A549 treated with CpdA at 1 μM for 4 hours (cell line): Measurements from ENCODE around the gene CCDC157. TPM values are rescaled to one million over a fixed set of nuclear protein-coding genes. Genes with fewer than 3 reads are reported as not detected.

ENCODE experiments used
- total RNA-seq: library from RNA; stranded (reverse); fragments of 200-300 nt; extraction: Qiagen RNA extraction; gene quantifications from 5 replicates; pipeline ENCODE4 v1.2.3, GENCODE V29; 2022; ENCODE audit warnings: low read depth

Gene CCDC157
- total RNA-seq: 2.2 to 3.3 TPM (median 3.2 TPM) in 5 replicates

DNA sequence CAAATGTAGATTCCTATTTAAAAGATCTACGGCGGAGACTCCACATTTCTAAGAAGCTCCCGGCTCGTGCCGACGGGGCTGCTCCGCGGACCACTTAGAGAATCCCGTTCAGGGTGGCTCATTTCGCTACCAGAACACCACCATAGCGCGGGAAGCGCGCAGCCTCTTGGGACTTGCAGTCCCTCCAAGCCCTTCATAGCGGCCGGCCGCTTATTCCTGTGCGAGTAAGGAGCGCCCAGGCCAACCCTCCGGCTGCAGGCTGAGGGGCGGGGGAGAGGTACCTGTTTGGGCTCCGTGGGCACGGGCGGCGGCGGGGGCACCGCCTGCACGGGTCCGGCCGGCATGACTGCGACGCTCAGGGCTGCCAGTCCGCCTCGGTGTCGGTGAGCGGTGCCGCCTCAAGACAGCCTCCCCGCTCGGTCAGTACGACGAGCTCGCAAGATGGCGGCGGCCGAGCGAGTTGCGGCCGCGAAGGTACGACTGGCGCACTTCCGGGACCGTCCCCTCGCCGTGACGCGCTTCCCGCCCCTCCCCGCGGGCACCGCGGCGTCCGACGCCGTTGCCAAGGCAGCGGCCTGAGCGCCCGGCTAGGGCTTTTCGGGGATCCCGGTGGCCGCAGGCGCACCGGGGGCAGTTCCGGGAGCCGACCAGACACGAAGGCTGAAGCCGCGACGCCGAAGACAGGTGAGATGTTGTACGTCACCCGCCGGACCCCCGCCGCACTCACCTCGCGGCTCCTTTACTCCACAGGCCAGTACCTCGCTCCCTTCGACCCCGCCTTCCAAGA lies at the start of gene CCDC157, which contains the start of gene SF3A1:
Gene CCDC157, plus strand, starts transcription at position 559 of the 787 bp plus-strand sequence. CDS start 8,994 bp downstream, outside the sequence.
Gene SF3A1, minus strand, starts transcription at position 446 of the 787 bp plus-strand sequence. Its CDS starts 102 bp downstream, at position 344.

DNA sequence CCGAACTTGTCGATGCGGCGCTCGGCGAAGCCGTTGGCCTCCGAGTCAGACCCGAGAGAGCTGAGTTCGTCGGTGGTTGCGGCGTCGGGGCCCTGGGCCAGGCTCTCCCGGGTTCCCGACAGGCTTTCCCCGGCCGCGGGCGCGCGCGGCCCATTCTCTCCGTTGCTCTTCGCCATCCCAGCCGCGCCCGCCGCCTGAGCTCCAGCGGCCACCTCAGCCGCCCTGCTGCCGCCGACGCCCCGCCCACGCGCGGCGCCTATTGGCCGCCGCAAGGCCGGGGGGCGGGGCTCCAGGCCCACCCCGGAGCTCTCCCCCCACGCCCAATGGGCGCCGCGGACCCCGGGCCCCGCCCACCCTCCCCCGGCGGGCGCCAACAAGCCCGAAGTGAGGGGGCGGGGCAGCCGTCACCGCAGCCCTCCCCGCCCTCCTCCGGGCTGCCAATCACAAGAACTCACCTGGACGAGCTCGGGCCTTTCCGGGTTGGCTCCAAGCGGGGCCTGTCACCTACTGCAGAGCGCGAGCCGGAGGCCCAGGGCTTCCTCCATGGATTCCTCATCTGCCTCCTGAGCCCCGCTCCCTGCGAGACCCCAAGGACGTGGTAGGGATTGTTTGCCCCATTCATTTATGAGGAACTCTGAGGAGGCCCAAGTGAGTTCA lies 30.0 kb upstream of the CCDC157 start, which contains the start of gene TBC1D10A:
Gene TBC1D10A, minus strand, starts transcription at position 236 of the 657 bp plus-strand sequence. Its CDS starts 60 bp downstream, at position 176.

GRCh38 chr22:30386960-30387827 lies 30.4 kb downstream of the CCDC157 start, which contains the start of gene RNF215:
Gene RNF215, minus strand, starts transcription at chr22:30387411. Its CDS starts 98 bp downstream, at chr22:30387313.

GRCh38 chr22:30396871-30397655 lies 40.3 kb downstream of the CCDC157 start, which contains the start of gene SEC14L2:
Gene SEC14L2, plus strand, starts transcription at chr22:30397018. Its CDS starts 99 bp downstream, at chr22:30397117.

GRCh38 chr22:30425616-30426387 lies 69.0 kb downstream of the CCDC157 start, which contains the start of gene MTFP1:
Gene MTFP1, plus strand, starts transcription at chr22:30425768. Its CDS starts 112 bp downstream, at chr22:30425880.

Other genes with a start within 250 kb of the CCDC157 start
- gene LIF, start 110.2 kb upstream of the CCDC157 start, total RNA-seq: 33.9 to 49.9 TPM (median 45.0 TPM) in 5 replicates
- gene OSM, start 90.2 kb upstream of the CCDC157 start, total RNA-seq: 0.02 to 0.09 TPM in 2 of 5 replicates, not detected in the others
- gene CASTOR1, start 67.5 kb upstream of the CCDC157 start, total RNA-seq: 4.9 to 8.7 TPM (median 6.5 TPM) in 5 replicates
- gene TBC1D10A, start 30.1 kb upstream of the CCDC157 start, total RNA-seq: 9.2 to 12.7 TPM (median 12.4 TPM) in 5 replicates
- 45.0 to 70.0 TPM (median 61.9 TPM) in 5 replicates for gene SF3A1, start 113 bp upstream of the CCDC157 start, total RNA-seq
- gene RNF215, start 30.4 kb downstream of the CCDC157 start, total RNA-seq: 16.0 to 20.7 TPM (median 17.3 TPM) in 5 replicates
- 18.4 to 36.4 TPM (median 24.9 TPM) in 5 replicates for gene SEC14L2, start 40.0 kb downstream of the CCDC157 start, total RNA-seq
- gene MTFP1, start 68.8 kb downstream of the CCDC157 start, total RNA-seq: 70.1 to 77.3 TPM (median 72.6 TPM) in 5 replicates
- not detected in 5 replicates for gene SEC14L3, start 115.0 kb downstream of the CCDC157 start, total RNA-seq
- 4.0 to 6.7 TPM (median 5.1 TPM) in 5 replicates for gene SEC14L4, start 148.7 kb downstream of the CCDC157 start, total RNA-seq
- gene SEC14L6, start 189.7 kb downstream of the CCDC157 start, total RNA-seq: not detected in 5 replicates
- gene GAL3ST1, start 217.7 kb downstream of the CCDC157 start, total RNA-seq: 6.6 to 9.7 TPM (median 7.9 TPM) in 5 replicates
- 113 to 122 TPM (median 116 TPM) in 5 replicates for gene PES1, start 234.9 kb downstream of the CCDC157 start, total RNA-seq